Measurements from ENCODE around the gene SCARF2. TPM values are rescaled to one million over a fixed set of nuclear protein-coding genes. Genes with fewer than 3 reads are reported as not detected.
"Not testable (repeated sequence)": the region's sequence is repeated elsewhere in the genome, so short reads cannot be mapped to it uniquely, and the experiment has no call there.

SCARF2 gene
- total RNA-seq, 1 experiment from 2014 or later = 1.4 TPM

GRCh38 chr22:20451920-20452319 lies 14.3 kb upstream of the SCARF2 start:
- Histone ChIP-seq H3K27me3 (replicated peaks; ENCODE audit: insufficient read depth, low read depth, low read length, poor library complexity) (no peaks in the 10 kb centered on the region), H3K27ac (ENCODE audit: low read depth, low read length, poor library complexity, severe bottlenecking) (no peak overlapping the region), H3K36me3 (ENCODE audit: insufficient read depth, low read length, poor library complexity, severe bottlenecking) (peaks cover 9% of the 10 kb centered on the region), H3K4me1 (ENCODE audit: insufficient read depth, low read length, poor library complexity, severe bottlenecking) (no peaks in the 10 kb centered on the region), H3K9me3 (ENCODE audit: low read depth, low read length, poor library complexity, severe bottlenecking) (no peaks in the 10 kb centered on the region), H3K4me3 (ENCODE audit: low read depth, low read length, poor library complexity, severe bottlenecking) (no peak overlapping the region)
- POLR2A ChIA-PET (ENCODE audit: low non-redundant PET) = no interaction called here
- intact Hi-C loops (cut with micrococcal nuclease; ENCODE audit: unreplicated experiment) = no loop called here
- CTCF ChIA-PET = no interaction called here
- TF ChIP-seq EZH2 (IDR thresholded peaks at IDR 0.05; ENCODE audit: borderline replicate concordance, low read depth, low read length, poor library complexity, severe bottlenecking) (no peak), CTCF (conservative IDR thresholded peaks at IDR 0.05; ENCODE audit: low read depth, low read length) (no peak)
- DNase-seq (ENCODE audit: low spot score) = no peak
- no TSS peak for BruUV-seq (replicated peaks)

- intact Hi-C loops (cut with micrococcal nuclease; ENCODE audit: unreplicated experiment) = not testable (repeated sequence)
These were observed 13.6 kb upstream of the SCARF2 start for GRCh38 chr22:20451129-20451778.

DNA sequence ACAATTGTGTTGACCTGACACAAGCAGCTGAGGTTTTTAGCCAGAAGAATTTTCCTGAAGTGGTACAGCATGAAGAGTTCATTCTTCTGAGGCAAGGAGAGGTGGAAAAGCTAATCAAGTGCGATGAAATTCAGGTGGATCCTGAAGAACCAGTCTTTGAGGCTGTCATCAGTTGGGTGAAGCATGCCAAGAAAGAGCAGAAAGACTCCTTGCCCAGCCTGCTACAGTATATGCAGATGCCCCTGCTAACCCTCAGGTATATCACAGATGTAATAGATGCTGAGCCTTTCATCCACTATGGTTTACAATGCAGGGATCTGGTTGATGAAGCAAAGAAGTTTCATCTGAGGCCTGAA lies 12.9 kb upstream of the SCARF2 start:
- no TSS peak for BruUV-seq (replicated peaks)
- no peak overlapping the region for H3K4me3 ChIP-seq (ENCODE audit: low read depth, low read length, poor library complexity, severe bottlenecking)

More at GRCh38 chr22:20451129-20451778, 13.6 kb upstream of the SCARF2 start:
- H3K4me3 ChIP-seq (ENCODE audit: low read depth, low read length, poor library complexity, severe bottlenecking); H3K36me3 ChIP-seq (ENCODE audit: insufficient read depth, low read length, poor library complexity, severe bottlenecking); H3K9me3 ChIP-seq (ENCODE audit: low read depth, low read length, poor library complexity, severe bottlenecking); POLR2A ChIA-PET (ENCODE audit: low non-redundant PET); H3K27ac ChIP-seq (ENCODE audit: low read depth, low read length, poor library complexity, severe bottlenecking); DNase-seq (ENCODE audit: low spot score); H3K4me1 ChIP-seq (ENCODE audit: insufficient read depth, low read length, poor library complexity, severe bottlenecking); H3K27me3 ChIP-seq (replicated peaks; ENCODE audit: insufficient read depth, low read depth, low read length, poor library complexity); BruUV-seq (replicated peaks); CTCF ChIA-PET: not testable (repeated sequence)

More for the DNA sequence above, 12.9 kb upstream of the SCARF2 start:
- no peaks in the 10 kb centered on the region for H3K9me3 ChIP-seq (ENCODE audit: low read depth, low read length, poor library complexity, severe bottlenecking)
- H3K4me1 ChIP-seq (ENCODE audit: insufficient read depth, low read length, poor library complexity, severe bottlenecking) = no peaks in the 10 kb centered on the region
- H3K36me3 ChIP-seq (ENCODE audit: insufficient read depth, low read length, poor library complexity, severe bottlenecking) = peaks cover 4% of the 10 kb centered on the region
- H3K27me3 ChIP-seq (replicated peaks; ENCODE audit: insufficient read depth, low read depth, low read length, poor library complexity) = no peaks in the 10 kb centered on the region
- no peak overlapping the region for H3K27ac ChIP-seq (ENCODE audit: low read depth, low read length, poor library complexity, severe bottlenecking)
- TF ChIP-seq CTCF (conservative IDR thresholded peaks at IDR 0.05; ENCODE audit: low read depth, low read length) (no peak), EZH2 (IDR thresholded peaks at IDR 0.05; ENCODE audit: borderline replicate concordance, low read depth, low read length, poor library complexity, severe bottlenecking) (no peak)
- POLR2A ChIA-PET (ENCODE audit: low non-redundant PET) = no interaction called here
- intact Hi-C loops (cut with micrococcal nuclease; ENCODE audit: unreplicated experiment) = no loop called here
- CTCF ChIA-PET = no interaction called here
- DNase-seq (ENCODE audit: low spot score) = no peak
